Keratinocyte (primary cell): ENCODE measurements around the gene PIH1D1. TPM values are rescaled to one million over a fixed set of nuclear protein-coding genes. Genes with fewer than 3 reads are reported as not detected.

Source experiments
- DNase-seq: peaks from one replicate; pipeline ENCODE4 v3.0.0-alpha.2; 2011; ENCODE audit warnings: low read depth, missing footprints, low spot score
- FAIRE-seq: peaks from 2 replicates; lab custom pipeline; 2011; peaks lifted over from hg19 to GRCh38; lab: Jason Lieb, UNC
- H2AFZ ChIP-seq: 2 replicates; pipeline ENCODE4 v1.6.0; 2012; ENCODE audit warnings: low read length, control low read depth, inconsistent platforms; ENCODE audit not compliant: control insufficient read depth
- H3K27ac ChIP-seq: 2 replicates; pipeline ENCODE4 v1.5.1; 2011; ENCODE audit warnings: low read length; ENCODE audit not compliant: control insufficient read depth, insufficient read depth
- H3K27me3 ChIP-seq: 3 replicates; pipeline ENCODE4 v1.6.0; 2011; ENCODE audit warnings: low read length; ENCODE audit not compliant: control insufficient read depth, insufficient read depth; ENCODE audit errors: extremely low read depth
- H3K36me3 ChIP-seq, 2 experiments: 2 replicates in 1 of 2; 3 replicates in 1 of 2; pipeline ENCODE4 v1.5.1; 2011; ENCODE audit warnings: low read length in 2 of 2, mild to moderate bottlenecking in 1 of 2; ENCODE audit not compliant: control insufficient read depth in 2 of 2, insufficient read depth in 2 of 2; ENCODE audit errors: extremely low read depth in 1 of 2
- H3K4me1 ChIP-seq: 3 replicates; pipeline ENCODE4 v1.5.1; 2011; ENCODE audit warnings: low read length; ENCODE audit not compliant: control insufficient read depth, insufficient read depth; ENCODE audit errors: extremely low read depth
- H3K4me2 ChIP-seq: 3 replicates; pipeline ENCODE4 v1.6.0; 2011; ENCODE audit warnings: low read depth, low read length; ENCODE audit not compliant: control insufficient read depth, insufficient read depth; ENCODE audit errors: extremely low read depth
- H3K4me3 ChIP-seq, 3 experiments: fragments of 200-600 bp in 1 of 3; sonication (generic) in 1 of 3; 2 replicates in 2 of 3; 3 replicates in 1 of 3; pipeline ENCODE4 v1.5.1; 2011 to 2016; ENCODE audit warnings: low read length in 3 of 3, mild to moderate bottlenecking in 3 of 3, control low read depth in 2 of 3, inconsistent platforms in 1 of 3, low read depth in 1 of 3, mixed read lengths in 1 of 3, mixed run types in 1 of 3, moderate library complexity in 1 of 3; ENCODE audit not compliant: control insufficient read depth in 2 of 3, insufficient read depth in 2 of 3; ENCODE audit errors: extremely low read depth in 1 of 3
- H3K79me2 ChIP-seq: 2 replicates; pipeline ENCODE4 v1.6.0; 2012; ENCODE audit warnings: low read length; ENCODE audit not compliant: control insufficient read depth, insufficient read depth
- H3K9ac ChIP-seq: 3 replicates; pipeline ENCODE4 v1.6.0; 2011; ENCODE audit warnings: low read length; ENCODE audit not compliant: control insufficient read depth, insufficient read depth; ENCODE audit errors: extremely low read depth
- H3K9me1 ChIP-seq: 3 replicates; pipeline ENCODE4 v1.6.0; 2011; ENCODE audit warnings: low read length; ENCODE audit not compliant: control insufficient read depth, insufficient read depth; ENCODE audit errors: extremely low read depth
- H3K9me3 ChIP-seq: 2 replicates; pipeline ENCODE4 v1.5.1; 2012; ENCODE audit warnings: low read depth, low read length; ENCODE audit not compliant: control insufficient read depth
- H4K20me1 ChIP-seq: 3 replicates; pipeline ENCODE4 v1.6.0; 2011; ENCODE audit warnings: low read length; ENCODE audit not compliant: control insufficient read depth, insufficient read depth; ENCODE audit errors: extremely low read depth
- EZH2 ChIP-seq: IDR thresholded peaks from one replicate; pipeline ENCODE4 v1.6.1; 2012; ENCODE audit warnings: inconsistent platforms, mild to moderate bottlenecking, low read length, moderate library complexity
- dilution Hi-C: fragments of 300-500 bp; cut with MboI; formaldehyde crosslinking; loops from one replicate; pipeline ENCODE4 v1.7.0; 2020; ENCODE audit warnings: low sequenced_read_pairs; ENCODE audit not compliant: extremely low pct_ligation_motif_present
- polyA plus RNA-seq, 5 experiments: library from polyadenylated mRNA; depleted of rRNA in 3 of 5; stranded (reverse) in 3 of 5; stranded (forward) in 1 of 5; unstranded in 1 of 5; fragments of >200 nt; gene quantifications; 1 replicate in 1 of 5; 2 replicates in 3 of 5; 3 replicates in 1 of 5; pipeline versions ENCODE4 v1.2.1 to v1.2.3, GENCODE V29; 2011 to 2012; ENCODE audit warnings: missing spikeins in 2 of 5, low read depth in 1 of 5, low replicate concordance in 1 of 5
- TF ChIP-seq, protein P1 (sequence below), 3 experiments: IDR thresholded peaks in 1 of 3; conservative IDR thresholded peaks in 1 of 3; optimal IDR thresholded peaks in 1 of 3; 2 replicates in 2 of 3; 3 replicates in 1 of 3; pipeline versions ENCODE3 to v1.5.1; 2011; ENCODE audit warnings: low read length in 3 of 3, mild to moderate bottlenecking in 3 of 3, moderate library complexity in 2 of 3, control low read depth in 1 of 3, inconsistent platforms in 1 of 3; ENCODE audit not compliant: insufficient read depth in 2 of 3; ENCODE audit errors: extremely low read depth in 1 of 3

The PIH1D1 gene
- polyA plus RNA-seq, 1 donor (not counting 4 experiments of a cell fraction or from before 2014, with no cell fraction given), result 37.8 TPM

DNA sequence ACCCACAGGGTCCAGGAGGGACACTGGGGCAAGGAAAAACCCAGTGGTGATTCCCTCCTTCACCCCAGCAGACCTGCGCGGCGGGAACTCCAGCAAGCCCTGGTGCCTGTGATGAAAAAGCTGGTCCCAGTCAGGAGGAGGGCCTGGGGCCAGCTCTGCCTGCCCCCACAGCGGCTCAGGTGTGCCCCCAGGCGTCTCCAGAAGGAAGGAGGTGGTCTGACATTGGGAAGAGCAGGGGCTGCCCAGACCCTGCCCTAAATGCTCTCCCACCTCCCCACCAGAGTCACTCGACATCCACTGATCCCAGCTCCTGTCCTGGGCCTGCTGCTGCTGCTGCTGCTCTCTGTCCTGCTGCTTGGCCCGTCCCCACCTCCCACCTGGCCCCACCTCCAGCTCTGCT is 34.5 kb downstream of the PIH1D1 start:
- no peak overlapping the region for H2AFZ ChIP-seq
- no peaks in the 10 kb centered on the region for H3K4me1 ChIP-seq
- no peak for DNase-seq
- H4K20me1 ChIP-seq, result no peaks in the 10 kb centered on the region
- H3K9me3 ChIP-seq, result no peaks in the 10 kb centered on the region
- no peak for TF ChIP-seq EZH2
- H3K27me3 ChIP-seq, result peaks cover 38% of the 10 kb centered on the region
- FAIRE-seq, result no peak
- H3K36me3 ChIP-seq, result no peaks in the 10 kb centered on the region
- no peak overlapping the region for H3K4me3 ChIP-seq
- no peaks in the 10 kb centered on the region for H3K9me1 ChIP-seq
- H3K79me2 ChIP-seq, result no peaks in the 10 kb centered on the region
- no peak overlapping the region for H3K27ac ChIP-seq
- no peak overlapping the region for H3K9ac ChIP-seq
- H3K4me2 ChIP-seq, result no peak overlapping the region
- dilution Hi-C loops, result no loop called here

- no peaks in the 10 kb centered on the region for H3K79me2 ChIP-seq
- DNase-seq (no peak), FAIRE-seq (no peak)
- peaks cover 25% of the 10 kb centered on the region for H3K27me3 ChIP-seq
- TF ChIP-seq, protein P1, sequence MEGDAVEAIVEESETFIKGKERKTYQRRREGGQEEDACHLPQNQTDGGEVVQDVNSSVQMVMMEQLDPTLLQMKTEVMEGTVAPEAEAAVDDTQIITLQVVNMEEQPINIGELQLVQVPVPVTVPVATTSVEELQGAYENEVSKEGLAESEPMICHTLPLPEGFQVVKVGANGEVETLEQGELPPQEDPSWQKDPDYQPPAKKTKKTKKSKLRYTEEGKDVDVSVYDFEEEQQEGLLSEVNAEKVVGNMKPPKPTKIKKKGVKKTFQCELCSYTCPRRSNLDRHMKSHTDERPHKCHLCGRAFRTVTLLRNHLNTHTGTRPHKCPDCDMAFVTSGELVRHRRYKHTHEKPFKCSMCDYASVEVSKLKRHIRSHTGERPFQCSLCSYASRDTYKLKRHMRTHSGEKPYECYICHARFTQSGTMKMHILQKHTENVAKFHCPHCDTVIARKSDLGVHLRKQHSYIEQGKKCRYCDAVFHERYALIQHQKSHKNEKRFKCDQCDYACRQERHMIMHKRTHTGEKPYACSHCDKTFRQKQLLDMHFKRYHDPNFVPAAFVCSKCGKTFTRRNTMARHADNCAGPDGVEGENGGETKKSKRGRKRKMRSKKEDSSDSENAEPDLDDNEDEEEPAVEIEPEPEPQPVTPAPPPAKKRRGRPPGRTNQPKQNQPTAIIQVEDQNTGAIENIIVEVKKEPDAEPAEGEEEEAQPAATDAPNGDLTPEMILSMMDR (optimal IDR thresholded peaks at IDR 0.05 in 1 of 3, IDR thresholded peaks at IDR 0.05 in 1 of 3, conservative IDR thresholded peaks at IDR 0.05 in 1 of 3; ENCODE audit: extremely low read depth in 1 of 3, insufficient read depth in 2 of 3, low read length in 3 of 3), result no peak
- TF ChIP-seq EZH2, result no peak
- no peaks in the 10 kb centered on the region for H3K9me1 ChIP-seq
- no peak overlapping the region for H3K9ac ChIP-seq
- no peak overlapping the region for H3K4me2 ChIP-seq
- no peak overlapping the region for H3K4me3 ChIP-seq
- no peaks in the 10 kb centered on the region for H3K36me3 ChIP-seq
- H3K4me1 ChIP-seq, result no peaks in the 10 kb centered on the region
- dilution Hi-C loops, result no loop called here
- no peak overlapping the region for H2AFZ ChIP-seq
- no peaks in the 10 kb centered on the region for H3K9me3 ChIP-seq
- no peaks in the 10 kb centered on the region for H4K20me1 ChIP-seq
- no peak overlapping the region for H3K27ac ChIP-seq
Observed at GRCh38 chr19:49415810-49416200, 35.8 kb downstream of the PIH1D1 start.
